Bronchus fibroblast of lung (primary cell): ENCODE results near the gene GPAT2. TPM values are rescaled to one million over a fixed set of nuclear protein-coding genes. Genes with fewer than 3 reads are reported as not detected.

Experiments
- total RNA-seq: library from RNA; depleted of rRNA; stranded (reverse); fragments of >200 nt; gene quantifications from 2 replicates; pipeline ENCODE4 v1.2.3, GENCODE V29; 2015

The GPAT2 gene
- 2.4 and 2.5 TPM in 2 replicates for total RNA-seq

GRCh38 chr2:96034792-96035191 lies at the start of gene GPAT2:
Gene GPAT2 (minus strand): TSS chr2:96034916. CDS start chr2:96032359, 2,557 bp downstream.

GRCh38 chr2:95991351-95992094 lies 43.2 kb downstream of the GPAT2 start, which contains the start of gene ANKRD36C:
Gene ANKRD36C (minus strand): TSS chr2:95991824. CDS start chr2:95991708, 116 bp downstream.

Other genes starting within 250 kb of the GPAT2 start
- gene ANKRD36C, start 43.1 kb downstream of the GPAT2 start, total RNA-seq, result 8.3 and 9.6 TPM in 2 replicates
- gene ADRA2B, start 81.7 kb upstream of the GPAT2 start, total RNA-seq, result not detected in 2 replicates
- not detected in 2 replicates for gene ASTL, start 103.6 kb upstream of the GPAT2 start, total RNA-seq
- 1.0 and 1.2 TPM in 2 replicates for gene DUSP2, start 110.5 kb upstream of the GPAT2 start, total RNA-seq
- 78.0 and 89.3 TPM in 2 replicates for gene STARD7, start 173.9 kb upstream of the GPAT2 start, total RNA-seq
- 19.6 and 21.9 TPM in 2 replicates for gene TMEM127, start 231.1 kb upstream of the GPAT2 start, total RNA-seq
- 106 and 116 TPM in 2 replicates for gene CIAO1, start 231.3 kb upstream of the GPAT2 start, total RNA-seq